ENCODE results near the gene PDE4B.

The PDE4B gene

DNA sequence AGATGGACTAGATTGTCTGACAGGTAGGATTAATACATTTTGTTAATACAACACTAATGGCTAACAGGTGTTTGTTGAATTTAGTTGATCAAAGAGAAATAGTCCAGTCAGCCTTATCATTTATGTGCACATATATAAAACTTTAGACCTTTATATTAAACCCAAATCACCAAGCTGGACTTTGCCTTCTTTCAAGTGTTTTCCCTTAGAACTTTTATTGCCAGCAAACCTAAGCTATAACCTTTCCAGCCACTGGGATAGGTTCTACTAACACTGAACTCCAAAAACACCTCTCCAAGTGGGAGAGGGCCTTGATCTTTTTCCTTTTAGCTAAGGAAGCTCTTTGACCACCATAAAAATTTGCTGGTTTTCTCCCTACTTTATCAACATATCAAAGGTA is 345.9 kb downstream of the PDE4B start:
- no peak for DNase-seq

DNA sequence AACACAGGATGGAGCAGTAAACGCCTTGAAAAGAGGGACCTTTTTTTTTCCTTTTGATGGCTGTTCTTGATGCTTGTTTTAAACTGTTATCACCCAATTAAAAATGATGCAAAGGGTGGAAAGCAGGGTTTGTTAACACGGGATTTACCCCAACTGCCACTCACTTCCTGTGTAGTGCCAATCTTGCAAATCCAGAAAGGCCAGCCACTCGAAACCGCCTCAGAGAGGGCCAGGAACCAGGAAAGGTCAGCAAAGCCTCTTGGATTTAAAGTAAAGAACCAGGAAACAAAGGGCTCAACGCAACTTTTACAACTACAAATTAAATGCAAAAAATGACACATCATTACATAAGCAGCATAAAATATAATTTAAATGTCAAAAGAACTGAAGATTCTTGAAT is 347.4 kb downstream of the PDE4B start:
- no peak for DNase-seq

- no peak for DNase-seq
Observed at GRCh38 chr1:66143651-66144050, 351.0 kb downstream of the PDE4B start.

DNA sequence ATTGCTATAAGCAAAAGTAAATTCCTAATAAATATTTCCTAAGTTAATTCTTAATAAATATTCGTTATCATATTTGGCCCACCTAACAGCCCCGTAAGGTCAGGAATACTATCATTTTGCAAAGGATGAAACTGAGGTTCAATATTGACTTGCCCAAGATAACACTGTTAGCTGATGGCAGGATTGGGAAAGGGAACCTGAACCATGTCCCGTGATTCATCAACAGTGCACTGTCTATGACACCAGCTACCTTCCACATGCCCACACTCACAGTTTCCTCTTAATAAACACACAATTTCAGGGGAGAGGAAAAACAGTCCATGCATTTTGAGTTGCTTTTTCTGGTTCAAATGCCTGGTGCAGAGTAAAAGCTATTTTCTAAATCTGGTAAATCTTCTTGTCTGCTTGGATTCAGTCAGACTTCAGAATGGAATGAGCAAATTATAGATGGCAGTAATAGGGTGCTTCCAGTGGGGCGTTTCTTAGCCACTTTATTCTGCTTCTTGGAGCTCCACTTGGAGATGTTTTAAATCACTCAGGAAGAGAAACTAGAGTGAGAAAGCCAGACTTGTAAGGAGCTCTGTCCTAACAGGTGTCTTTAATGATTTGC is 354.6 kb downstream of the PDE4B start:
- no peak for DNase-seq

- no peak for DNase-seq
Observed at GRCh38 chr1:66152034-66152433, 359.3 kb downstream of the PDE4B start.

- no peak for DNase-seq
Observed at GRCh38 chr1:66154394-66154793, 361.7 kb downstream of the PDE4B start.

DNA sequence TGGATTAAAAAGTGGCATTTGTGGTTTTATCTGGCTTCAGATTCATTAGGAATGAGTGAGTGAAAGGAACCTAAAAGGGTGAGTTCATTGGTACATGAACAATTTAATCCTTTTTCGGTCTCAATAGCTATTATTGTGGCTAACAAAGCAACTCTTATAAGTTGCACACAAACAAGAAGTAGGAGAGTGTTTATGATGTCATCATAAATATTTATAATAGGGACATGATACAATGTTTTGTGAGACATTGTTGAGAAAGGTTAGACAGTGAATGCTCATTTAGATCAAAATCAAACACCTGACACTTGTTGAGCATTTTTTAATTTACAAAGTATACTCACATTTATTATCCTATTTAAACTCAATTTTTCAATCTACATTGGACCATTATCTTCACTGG is 363.4 kb downstream of the PDE4B start:
- DNase-seq: no peak

DNA sequence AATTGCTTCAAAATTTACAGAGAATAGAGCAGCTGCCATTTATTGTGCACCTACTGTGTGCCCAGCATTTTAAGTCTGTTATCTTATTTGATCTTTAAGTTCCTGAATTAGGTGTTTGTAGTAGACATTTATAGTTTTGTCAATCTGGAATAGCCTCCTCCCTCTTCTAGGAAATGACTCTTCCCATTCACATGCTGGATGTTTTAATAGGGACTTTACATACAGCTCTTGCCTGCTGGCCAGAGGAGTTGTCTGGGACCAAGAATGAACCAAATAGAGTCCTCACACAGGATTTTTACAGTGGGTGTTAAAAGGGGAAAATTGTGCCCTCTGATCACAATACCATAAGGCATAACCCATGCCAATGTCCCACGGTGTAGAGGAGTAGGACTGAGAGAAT is 367.1 kb downstream of the PDE4B start:
- DNase-seq: no peak

- no peak for DNase-seq
Observed at GRCh38 chr1:66160719-66161118, 368.0 kb downstream of the PDE4B start.

GRCh38 chr1:66166753-66167152 is 374.1 kb downstream of the PDE4B start:
- no peak for DNase-seq

GRCh38 chr1:66167267-66167666 is 374.6 kb downstream of the PDE4B start:
- DNase-seq: no peak

- DNase-seq: no peak
Observed at GRCh38 chr1:66168467-66168887, 375.8 kb downstream of the PDE4B start.

- DNase-seq: no peak
Observed at GRCh38 chr1:66168948-66169671, 376.4 kb downstream of the PDE4B start.

DNA sequence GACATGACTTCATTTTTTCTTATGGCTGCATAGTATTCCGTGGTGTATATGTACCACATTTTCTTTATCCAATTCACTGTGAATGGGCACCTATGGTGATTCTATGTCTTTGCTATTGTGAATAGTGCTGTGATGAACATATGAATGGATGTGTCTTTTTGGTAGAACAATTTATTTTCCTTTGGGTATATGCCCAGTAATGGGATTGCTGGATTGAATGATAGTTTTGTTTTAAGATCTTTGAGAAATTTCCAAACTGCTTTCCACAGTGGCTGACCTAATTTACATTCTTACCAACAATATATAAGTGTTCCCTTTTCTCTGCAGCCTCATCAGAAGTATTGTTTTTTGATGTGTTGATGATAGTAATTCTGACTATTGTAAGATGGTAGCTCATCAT is 379.6 kb downstream of the PDE4B start:
- no peak for DNase-seq

GRCh38 chr1:66175098-66175497 is 382.4 kb downstream of the PDE4B start:
- no peak for DNase-seq

- no peak for DNase-seq
Observed at GRCh38 chr1:66175581-66175980, 382.9 kb downstream of the PDE4B start.

- no peak for DNase-seq
Observed at GRCh38 chr1:66176012-66176715, 383.5 kb downstream of the PDE4B start.

- no peak for DNase-seq
Observed at GRCh38 chr1:66176832-66177231, 384.1 kb downstream of the PDE4B start.

DNA sequence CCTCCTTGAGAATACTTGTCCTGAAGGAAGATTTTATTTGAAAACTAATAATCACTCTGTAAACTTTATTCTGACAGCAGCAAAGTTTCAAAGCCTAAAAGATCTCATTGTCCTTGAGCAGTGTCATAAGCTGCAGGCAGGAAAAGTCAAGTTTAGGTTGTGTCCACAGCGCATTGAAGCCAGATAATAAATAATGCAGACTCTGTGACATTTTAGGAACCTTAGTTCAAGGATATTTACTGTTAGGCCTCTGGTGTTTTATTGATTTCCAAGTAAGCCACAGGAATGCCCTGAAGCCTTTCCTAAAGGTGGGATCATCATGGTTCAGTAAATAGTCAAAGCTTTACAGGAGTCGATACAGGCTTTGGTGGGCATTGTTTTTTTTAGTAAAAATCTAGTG is 384.8 kb downstream of the PDE4B start:
- no peak for DNase-seq

GRCh38 chr1:66182026-66182425 is 389.3 kb downstream of the PDE4B start:
- DNase-seq: no peak

- DNase-seq: no peak
Observed at GRCh38 chr1:66182551-66183178, 390.0 kb downstream of the PDE4B start.

DNA sequence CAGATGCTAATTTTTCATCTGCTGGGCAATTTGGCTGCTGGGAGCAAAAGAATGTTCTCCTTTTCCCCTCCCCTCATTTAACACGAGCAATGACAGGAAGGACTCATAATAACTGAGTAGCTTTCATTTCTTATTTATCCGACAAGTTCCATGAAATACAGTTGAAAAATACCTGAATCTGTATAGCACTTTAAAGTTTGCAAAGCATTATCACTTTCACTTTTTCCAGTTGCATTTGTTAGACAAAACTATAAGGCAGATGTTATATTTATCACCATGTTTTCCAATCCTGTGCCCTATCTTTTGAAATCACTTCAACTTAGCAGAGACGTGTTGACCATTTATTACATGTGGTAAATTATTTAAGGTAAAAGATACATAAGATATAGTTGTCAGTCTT is 390.7 kb downstream of the PDE4B start:
- DNase-seq: no peak

DNA sequence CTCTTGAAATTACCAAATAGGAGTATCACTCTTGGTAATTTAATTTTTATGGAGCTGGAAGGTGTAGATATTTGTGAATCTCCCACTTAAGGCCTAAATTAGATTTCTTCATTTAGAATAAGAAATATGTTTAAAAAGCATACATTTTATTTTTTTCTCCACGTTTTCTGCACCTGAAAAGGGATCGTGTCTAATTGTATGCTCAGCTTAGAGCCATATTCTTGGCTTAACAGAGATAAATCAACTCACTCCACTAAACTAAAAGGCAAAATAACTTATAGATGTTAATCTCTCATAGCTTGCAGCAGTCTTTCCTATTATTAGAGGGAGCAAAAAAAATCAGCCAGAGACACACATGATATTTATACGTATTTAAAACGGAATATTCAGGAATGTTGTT is 404.4 kb downstream of the PDE4B start:
- DNase-seq: no peak

Data from right kidney (tissue), 1 donor.